KOPT-K1 (cell line): ENCODE results near the gene OR52I1.

Experiments
- H3K27ac ChIP-seq: fragments of 200-600 bp; sonication (generic); 2 replicates; pipeline ENCODE4 v1.5.1; 2016; ENCODE audit warnings: antibody characterized with exemption, mild to moderate bottlenecking, low read depth, low read length; ENCODE audit not compliant: poor library complexity, severe bottlenecking
- H3K36me3 ChIP-seq: fragments of 200-600 bp; sonication (generic); 2 replicates; pipeline ENCODE4 v1.5.1; 2017; ENCODE audit warnings: antibody characterized with exemption, mild to moderate bottlenecking, low read length, moderate library complexity; ENCODE audit not compliant: insufficient read depth
- H3K9me3 ChIP-seq: fragments of 200-600 bp; sonication (generic); 2 replicates; pipeline ENCODE4 v1.5.1; 2017; ENCODE audit warnings: antibody characterized with exemption, low read length, mild to moderate bottlenecking; ENCODE audit not compliant: insufficient read depth, poor library complexity, severe bottlenecking

OR52I1 gene

GRCh38 chr11:4641501-4641900 is 47.7 kb downstream of the OR52I1 start:
- Histone ChIP-seq H3K36me3 (no peaks in the 10 kb centered on the region), H3K9me3 (no peaks in the 10 kb centered on the region), H3K27ac (no peak overlapping the region)

DNA sequence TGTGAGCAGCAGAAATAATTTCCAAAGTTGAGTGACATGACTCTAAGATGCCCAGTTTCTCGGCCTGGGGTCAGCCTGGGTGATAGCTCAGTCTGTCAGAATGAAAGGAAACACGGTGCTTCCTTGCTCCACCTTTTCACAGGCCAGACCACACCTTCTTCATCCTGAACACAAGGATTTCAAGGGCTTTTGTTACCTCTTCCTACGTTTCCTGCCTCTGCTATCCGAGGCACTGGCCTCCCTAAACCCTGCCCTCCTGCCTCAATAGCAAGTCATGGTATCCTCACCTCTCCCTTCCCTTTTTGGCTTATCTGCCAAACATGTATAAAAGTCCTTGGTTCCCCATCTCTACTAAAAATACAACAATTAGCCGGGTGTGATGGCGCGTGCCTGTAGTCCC is 48.2 kb downstream of the OR52I1 start:
- Histone ChIP-seq H3K27ac (no peak overlapping the region), H3K9me3 (no peaks in the 10 kb centered on the region), H3K36me3 (no peaks in the 10 kb centered on the region)

GRCh38 chr11:4643076-4643475 is 49.2 kb downstream of the OR52I1 start:
- no peak overlapping the region for H3K27ac ChIP-seq
- H3K9me3 ChIP-seq: no peaks in the 10 kb centered on the region
- no peaks in the 10 kb centered on the region for H3K36me3 ChIP-seq

GRCh38 chr11:4643682-4644081 is 49.8 kb downstream of the OR52I1 start, which contains the start of gene OR51E1:
Gene OR51E1 (plus strand): TSS chr11:4643982. CDS start chr11:4652527, 8,545 bp downstream.
- Histone ChIP-seq H3K27ac (no peak within 1 kb of the TSS), H3K36me3 (no peaks in the 10 kb centered on the region), H3K9me3 (no peaks in the 10 kb centered on the region)

- no peak overlapping the region for H3K27ac ChIP-seq
Observed at GRCh38 chr11:4644233-4644632, 50.4 kb downstream of the OR52I1 start.

More at GRCh38 chr11:4644233-4644632, 50.4 kb downstream of the OR52I1 start:
- Histone ChIP-seq H3K9me3 (no peaks in the 10 kb centered on the region), H3K36me3 (no peaks in the 10 kb centered on the region)
